HEK293 (cell line): Measurements from ENCODE around the gene PDE10A.
A peak's percentile ranks its signal among the peaks of the same experiment; 100 is the strongest.

Experiments
- BCL11B ChIP-seq: fragments of 450-650 bp; formaldehyde crosslinking; IDR thresholded peaks from 2 replicates; pipeline ENCODE4 v1.5.1; 2016; ENCODE audit warnings: low read depth, missing biosample characterization, missing genetic modification characterization
- EGR2 ChIP-seq: fragments of 450-650 bp; formaldehyde crosslinking; IDR thresholded peaks from 2 replicates; pipeline ENCODE4 v1.5.1; 2016; ENCODE audit warnings: low read depth, missing biosample characterization, missing genetic modification characterization
- FEZF1 ChIP-seq: fragments of 450-650 bp; formaldehyde crosslinking; IDR thresholded peaks from 2 replicates; pipeline ENCODE4 v1.5.1; 2016; ENCODE audit warnings: missing biosample characterization, missing genetic modification characterization
- GLIS1 ChIP-seq: fragments of 450-650 bp; formaldehyde crosslinking; IDR thresholded peaks from 2 replicates; pipeline ENCODE4 v1.5.1; 2016; ENCODE audit warnings: missing biosample characterization, missing genetic modification characterization
- MYNN ChIP-seq: fragments of 450-650 bp; formaldehyde crosslinking; IDR thresholded peaks from 2 replicates; pipeline ENCODE4 v1.5.1; 2016; ENCODE audit warnings: missing biosample characterization, missing genetic modification characterization, borderline replicate concordance
- SP2 ChIP-seq: fragments of 450-650 bp; formaldehyde crosslinking; IDR thresholded peaks from 2 replicates; pipeline ENCODE4 v1.5.1; 2016; ENCODE audit warnings: missing biosample characterization, missing genetic modification characterization
- SP3 ChIP-seq: fragments of 450-650 bp; formaldehyde crosslinking; IDR thresholded peaks from 2 replicates; pipeline ENCODE4 v1.5.1; 2016; ENCODE audit warnings: missing biosample characterization, missing genetic modification characterization
- ZBTB1 ChIP-seq: fragments of 450-650 bp; formaldehyde crosslinking; IDR thresholded peaks from 2 replicates; pipeline ENCODE4 v1.5.1; 2016; ENCODE audit warnings: missing biosample characterization, missing genetic modification characterization
- ZBTB8A ChIP-seq: fragments of 450-650 bp; formaldehyde crosslinking; IDR thresholded peaks from 2 replicates; pipeline ENCODE4 v1.5.1; 2016; ENCODE audit warnings: missing biosample characterization, missing genetic modification characterization
- ZEB2 ChIP-seq: fragments of 450-650 bp; formaldehyde crosslinking; IDR thresholded peaks from 2 replicates; pipeline ENCODE4 v1.5.1; 2016; ENCODE audit warnings: missing biosample characterization, missing genetic modification characterization
- ZFHX2 ChIP-seq: fragments of 450-650 bp; formaldehyde crosslinking; conservative IDR thresholded peaks from 2 replicates; pipeline ENCODE4 v1.5.1; 2016; ENCODE audit warnings: missing biosample characterization, missing genetic modification characterization
- ZFP69B ChIP-seq: fragments of 450-650 bp; formaldehyde crosslinking; IDR thresholded peaks from 2 replicates; pipeline ENCODE4 v1.5.1; 2016; ENCODE audit warnings: missing biosample characterization, missing genetic modification characterization
- ZIC2 ChIP-seq: fragments of 450-650 bp; formaldehyde crosslinking; IDR thresholded peaks from 2 replicates; pipeline ENCODE4 v1.5.1; 2016; ENCODE audit warnings: missing biosample characterization, missing genetic modification characterization
- ZNF138 ChIP-seq: fragments of 450-650 bp; formaldehyde crosslinking; IDR thresholded peaks from 2 replicates; pipeline ENCODE4 v1.5.1; 2016; ENCODE audit warnings: missing biosample characterization, missing genetic modification characterization, borderline replicate concordance
- ZNF335 ChIP-seq: fragments of 450-650 bp; formaldehyde crosslinking; conservative IDR thresholded peaks from 2 replicates; pipeline ENCODE4 v1.5.1; 2016; ENCODE audit warnings: missing biosample characterization, missing genetic modification characterization
- ZNF423 ChIP-seq: fragments of 450-650 bp; formaldehyde crosslinking; IDR thresholded peaks from 2 replicates; pipeline ENCODE4 v1.5.1; 2016; ENCODE audit warnings: missing biosample characterization, missing genetic modification characterization
- ZNF48 ChIP-seq: fragments of 450-650 bp; formaldehyde crosslinking; IDR thresholded peaks from 2 replicates; pipeline ENCODE4 v1.5.1; 2016; ENCODE audit warnings: missing biosample characterization, missing genetic modification characterization
- ZNF544 ChIP-seq: fragments of 450-650 bp; formaldehyde crosslinking; IDR thresholded peaks from 2 replicates; pipeline ENCODE4 v1.5.0; 2017; ENCODE audit warnings: missing biosample characterization, missing genetic modification characterization
- ZNF768 ChIP-seq: fragments of 450-650 bp; formaldehyde crosslinking; IDR thresholded peaks from 2 replicates; pipeline ENCODE4 v1.5.1; 2018; ENCODE audit warnings: missing biosample characterization, mild to moderate bottlenecking, missing genetic modification characterization
- ZNF777 ChIP-seq: fragments of 450-650 bp; formaldehyde crosslinking; IDR thresholded peaks from 2 replicates; pipeline ENCODE4 v1.5.1; 2017; ENCODE audit warnings: missing biosample characterization, missing genetic modification characterization, borderline replicate concordance
- ZNF785 ChIP-seq: fragments of 450-650 bp; formaldehyde crosslinking; IDR thresholded peaks from 2 replicates; pipeline ENCODE4 v1.5.1; 2016; ENCODE audit warnings: missing biosample characterization, missing genetic modification characterization
- ZNF843 ChIP-seq: fragments of 450-650 bp; formaldehyde crosslinking; IDR thresholded peaks from 2 replicates; pipeline ENCODE4 v1.5.1; 2016; ENCODE audit warnings: missing biosample characterization, missing genetic modification characterization
- TF ChIP-seq, protein P1 (sequence below): fragments of 450-650 bp; formaldehyde crosslinking; IDR thresholded peaks from 2 replicates; pipeline ENCODE4 v1.5.1; 2017; ENCODE audit warnings: missing biosample characterization, missing genetic modification characterization
- TF ChIP-seq, protein P2 (sequence below): fragments of 450-650 bp; formaldehyde crosslinking; IDR thresholded peaks from 2 replicates; pipeline ENCODE4 v1.5.1; 2016; ENCODE audit warnings: missing biosample characterization, missing genetic modification characterization
- TF ChIP-seq, protein P3 (sequence below): fragments of 450-650 bp; formaldehyde crosslinking; IDR thresholded peaks from 2 replicates; pipeline ENCODE4 v1.5.1; 2016; ENCODE audit warnings: missing biosample characterization, missing genetic modification characterization
- TF ChIP-seq, protein P4 (sequence below): fragments of 450-650 bp; formaldehyde crosslinking; IDR thresholded peaks from 2 replicates; pipeline ENCODE4 v1.5.1; 2016; ENCODE audit warnings: missing biosample characterization, missing genetic modification characterization
- TF ChIP-seq, protein P5 (sequence below): fragments of 450-650 bp; formaldehyde crosslinking; IDR thresholded peaks from 2 replicates; pipeline ENCODE4 v1.5.1; 2016; ENCODE audit warnings: missing biosample characterization, missing genetic modification characterization

Gene PDE10A

DNA sequence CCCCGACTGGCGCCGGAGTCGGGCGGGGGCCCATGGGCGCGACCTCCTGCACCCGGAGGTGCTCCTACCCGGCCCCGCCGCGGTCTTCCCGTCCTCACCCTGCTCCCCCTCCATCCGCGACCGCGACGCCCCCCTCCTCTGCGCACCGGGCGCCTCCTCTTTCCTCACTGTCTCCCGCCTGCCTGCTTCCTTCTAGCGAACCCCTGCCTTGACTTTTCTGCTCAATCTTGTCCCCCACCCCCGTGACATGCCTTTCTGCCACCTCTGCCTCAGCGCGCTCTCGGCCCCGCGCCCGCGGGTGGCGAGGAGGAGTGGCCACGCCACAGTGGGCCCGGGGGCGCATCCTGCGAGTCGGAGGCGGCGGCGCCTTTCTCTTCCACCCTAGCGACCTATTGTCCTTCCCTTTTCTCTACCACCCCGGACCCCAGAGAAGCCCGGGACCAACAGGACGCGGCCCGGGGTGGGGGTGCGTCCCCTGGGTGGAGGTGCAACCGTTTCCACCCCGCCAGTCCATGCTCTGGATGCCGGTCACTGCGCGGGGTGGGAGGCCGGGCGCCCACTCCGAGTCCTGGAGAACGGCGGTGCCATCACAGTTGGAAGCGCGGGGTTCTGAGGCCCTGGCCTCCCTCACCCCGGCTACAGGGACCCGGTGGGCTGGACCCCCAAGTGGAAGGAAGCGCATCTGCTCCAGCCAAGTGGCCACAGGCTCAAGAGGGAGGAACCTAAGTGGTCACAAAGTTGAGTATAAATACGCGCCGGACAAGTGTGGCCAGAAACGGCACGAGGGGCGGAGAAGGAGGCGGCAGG is 2.0 kb downstream of the PDE10A start (continued):
- TF ChIP-seq, protein P1, sequence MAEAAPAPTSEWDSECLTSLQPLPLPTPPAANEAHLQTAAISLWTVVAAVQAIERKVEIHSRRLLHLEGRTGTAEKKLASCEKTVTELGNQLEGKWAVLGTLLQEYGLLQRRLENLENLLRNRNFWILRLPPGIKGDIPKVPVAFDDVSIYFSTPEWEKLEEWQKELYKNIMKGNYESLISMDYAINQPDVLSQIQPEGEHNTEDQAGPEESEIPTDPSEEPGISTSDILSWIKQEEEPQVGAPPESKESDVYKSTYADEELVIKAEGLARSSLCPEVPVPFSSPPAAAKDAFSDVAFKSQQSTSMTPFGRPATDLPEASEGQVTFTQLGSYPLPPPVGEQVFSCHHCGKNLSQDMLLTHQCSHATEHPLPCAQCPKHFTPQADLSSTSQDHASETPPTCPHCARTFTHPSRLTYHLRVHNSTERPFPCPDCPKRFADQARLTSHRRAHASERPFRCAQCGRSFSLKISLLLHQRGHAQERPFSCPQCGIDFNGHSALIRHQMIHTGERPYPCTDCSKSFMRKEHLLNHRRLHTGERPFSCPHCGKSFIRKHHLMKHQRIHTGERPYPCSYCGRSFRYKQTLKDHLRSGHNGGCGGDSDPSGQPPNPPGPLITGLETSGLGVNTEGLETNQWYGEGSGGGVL (tag by site-specific recombination), result peak; percentile 80
- TF ChIP-seq, protein P2, sequence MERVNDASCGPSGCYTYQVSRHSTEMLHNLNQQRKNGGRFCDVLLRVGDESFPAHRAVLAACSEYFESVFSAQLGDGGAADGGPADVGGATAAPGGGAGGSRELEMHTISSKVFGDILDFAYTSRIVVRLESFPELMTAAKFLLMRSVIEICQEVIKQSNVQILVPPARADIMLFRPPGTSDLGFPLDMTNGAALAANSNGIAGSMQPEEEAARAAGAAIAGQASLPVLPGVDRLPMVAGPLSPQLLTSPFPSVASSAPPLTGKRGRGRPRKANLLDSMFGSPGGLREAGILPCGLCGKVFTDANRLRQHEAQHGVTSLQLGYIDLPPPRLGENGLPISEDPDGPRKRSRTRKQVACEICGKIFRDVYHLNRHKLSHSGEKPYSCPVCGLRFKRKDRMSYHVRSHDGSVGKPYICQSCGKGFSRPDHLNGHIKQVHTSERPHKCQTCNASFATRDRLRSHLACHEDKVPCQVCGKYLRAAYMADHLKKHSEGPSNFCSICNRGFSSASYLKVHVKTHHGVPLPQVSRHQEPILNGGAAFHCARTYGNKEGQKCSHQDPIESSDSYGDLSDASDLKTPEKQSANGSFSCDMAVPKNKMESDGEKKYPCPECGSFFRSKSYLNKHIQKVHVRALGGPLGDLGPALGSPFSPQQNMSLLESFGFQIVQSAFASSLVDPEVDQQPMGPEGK (tag by site-specific recombination), result peak; percentile 82
- TF ChIP-seq MYNN, result no peak
- TF ChIP-seq ZFHX2 (tag by site-specific recombination), result peak; percentile 85
- TF ChIP-seq ZNF768 (tag by site-specific recombination), result no peak
- no peak for TF ChIP-seq ZBTB1
- no peak for TF ChIP-seq ZNF48 (tag by site-specific recombination)
- peak; percentile 15; the same call in 1 of the 2 replicates for TF ChIP-seq ZNF777 (tag by site-specific recombination)
- TF ChIP-seq GLIS1 (tag by site-specific recombination), result no peak
- TF ChIP-seq, protein P3, sequence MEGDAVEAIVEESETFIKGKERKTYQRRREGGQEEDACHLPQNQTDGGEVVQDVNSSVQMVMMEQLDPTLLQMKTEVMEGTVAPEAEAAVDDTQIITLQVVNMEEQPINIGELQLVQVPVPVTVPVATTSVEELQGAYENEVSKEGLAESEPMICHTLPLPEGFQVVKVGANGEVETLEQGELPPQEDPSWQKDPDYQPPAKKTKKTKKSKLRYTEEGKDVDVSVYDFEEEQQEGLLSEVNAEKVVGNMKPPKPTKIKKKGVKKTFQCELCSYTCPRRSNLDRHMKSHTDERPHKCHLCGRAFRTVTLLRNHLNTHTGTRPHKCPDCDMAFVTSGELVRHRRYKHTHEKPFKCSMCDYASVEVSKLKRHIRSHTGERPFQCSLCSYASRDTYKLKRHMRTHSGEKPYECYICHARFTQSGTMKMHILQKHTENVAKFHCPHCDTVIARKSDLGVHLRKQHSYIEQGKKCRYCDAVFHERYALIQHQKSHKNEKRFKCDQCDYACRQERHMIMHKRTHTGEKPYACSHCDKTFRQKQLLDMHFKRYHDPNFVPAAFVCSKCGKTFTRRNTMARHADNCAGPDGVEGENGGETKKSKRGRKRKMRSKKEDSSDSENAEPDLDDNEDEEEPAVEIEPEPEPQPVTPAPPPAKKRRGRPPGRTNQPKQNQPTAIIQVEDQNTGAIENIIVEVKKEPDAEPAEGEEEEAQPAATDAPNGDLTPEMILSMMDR (tag by site-specific recombination), result peak; percentile 44
- TF ChIP-seq ZEB2 (tag by site-specific recombination), result 0 out of 2 replicates have a peak, but pooled peaks have one; percentile 58
- TF ChIP-seq ZNF843 (tag by site-specific recombination), result 0 out of 2 replicates have a peak, but pooled peaks have one; percentile 32
- peak; percentile 48 for TF ChIP-seq SP2 (tag by site-specific recombination)
- peak; percentile 58 for TF ChIP-seq ZFP69B (tag by site-specific recombination)
- peak; percentile 60 for TF ChIP-seq ZIC2
- peak; percentile 44 for TF ChIP-seq ZBTB8A
- TF ChIP-seq ZNF335 (tag by site-specific recombination), result peak; percentile 69
- TF ChIP-seq, protein P4, sequence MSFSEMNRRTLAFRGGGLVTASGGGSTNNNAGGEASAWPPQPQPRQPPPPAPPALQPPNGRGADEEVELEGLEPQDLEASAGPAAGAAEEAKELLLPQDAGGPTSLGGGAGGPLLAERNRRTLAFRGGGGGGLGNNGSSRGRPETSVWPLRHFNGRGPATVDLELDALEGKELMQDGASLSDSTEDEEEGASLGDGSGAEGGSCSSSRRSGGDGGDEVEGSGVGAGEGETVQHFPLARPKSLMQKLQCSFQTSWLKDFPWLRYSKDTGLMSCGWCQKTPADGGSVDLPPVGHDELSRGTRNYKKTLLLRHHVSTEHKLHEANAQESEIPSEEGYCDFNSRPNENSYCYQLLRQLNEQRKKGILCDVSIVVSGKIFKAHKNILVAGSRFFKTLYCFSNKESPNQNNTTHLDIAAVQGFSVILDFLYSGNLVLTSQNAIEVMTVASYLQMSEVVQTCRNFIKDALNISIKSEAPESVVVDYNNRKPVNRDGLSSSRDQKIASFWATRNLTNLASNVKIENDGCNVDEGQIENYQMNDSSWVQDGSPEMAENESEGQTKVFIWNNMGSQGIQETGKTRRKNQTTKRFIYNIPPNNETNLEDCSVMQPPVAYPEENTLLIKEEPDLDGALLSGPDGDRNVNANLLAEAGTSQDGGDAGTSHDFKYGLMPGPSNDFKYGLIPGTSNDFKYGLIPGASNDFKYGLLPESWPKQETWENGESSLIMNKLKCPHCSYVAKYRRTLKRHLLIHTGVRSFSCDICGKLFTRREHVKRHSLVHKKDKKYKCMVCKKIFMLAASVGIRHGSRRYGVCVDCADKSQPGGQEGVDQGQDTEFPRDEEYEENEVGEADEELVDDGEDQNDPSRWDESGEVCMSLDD (tag by site-specific recombination), result peak; percentile 49
- peak; percentile 90 for TF ChIP-seq EGR2
- TF ChIP-seq ZNF785, result no peak
- TF ChIP-seq ZNF423, result peak; percentile 96
- no peak for TF ChIP-seq FEZF1
- no peak for TF ChIP-seq ZNF138 (tag by site-specific recombination)
- TF ChIP-seq BCL11B (tag by site-specific recombination), result peak; percentile 28; the same call in 1 of the 2 replicates
- TF ChIP-seq, protein P5, sequence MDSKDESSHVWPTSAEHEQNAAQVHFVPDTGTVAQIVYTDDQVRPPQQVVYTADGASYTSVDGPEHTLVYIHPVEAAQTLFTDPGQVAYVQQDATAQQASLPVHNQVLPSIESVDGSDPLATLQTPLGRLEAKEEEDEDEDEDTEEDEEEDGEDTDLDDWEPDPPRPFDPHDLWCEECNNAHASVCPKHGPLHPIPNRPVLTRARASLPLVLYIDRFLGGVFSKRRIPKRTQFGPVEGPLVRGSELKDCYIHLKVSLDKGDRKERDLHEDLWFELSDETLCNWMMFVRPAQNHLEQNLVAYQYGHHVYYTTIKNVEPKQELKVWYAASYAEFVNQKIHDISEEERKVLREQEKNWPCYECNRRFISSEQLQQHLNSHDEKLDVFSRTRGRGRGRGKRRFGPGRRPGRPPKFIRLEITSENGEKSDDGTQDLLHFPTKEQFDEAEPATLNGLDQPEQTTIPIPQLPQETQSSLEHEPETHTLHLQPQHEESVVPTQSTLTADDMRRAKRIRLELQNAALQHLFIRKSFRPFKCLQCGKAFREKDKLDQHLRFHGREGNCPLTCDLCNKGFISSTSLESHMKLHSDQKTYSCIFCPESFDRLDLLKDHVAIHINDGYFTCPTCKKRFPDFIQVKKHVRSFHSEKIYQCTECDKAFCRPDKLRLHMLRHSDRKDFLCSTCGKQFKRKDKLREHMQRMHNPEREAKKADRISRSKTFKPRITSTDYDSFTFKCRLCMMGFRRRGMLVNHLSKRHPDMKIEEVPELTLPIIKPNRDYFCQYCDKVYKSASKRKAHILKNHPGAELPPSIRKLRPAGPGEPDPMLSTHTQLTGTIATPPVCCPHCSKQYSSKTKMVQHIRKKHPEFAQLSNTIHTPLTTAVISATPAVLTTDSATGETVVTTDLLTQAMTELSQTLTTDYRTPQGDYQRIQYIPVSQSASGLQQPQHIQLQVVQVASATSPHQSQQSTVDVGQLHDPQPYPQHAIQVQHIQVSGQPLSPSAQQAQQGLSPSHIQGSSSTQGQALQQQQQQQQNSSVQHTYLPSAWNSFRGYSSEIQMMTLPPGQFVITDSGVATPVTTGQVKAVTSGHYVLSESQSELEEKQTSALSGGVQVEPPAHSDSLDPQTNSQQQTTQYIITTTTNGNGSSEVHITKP (tag by site-specific recombination), result peak; percentile 83; the same call in 1 of the 2 replicates
- TF ChIP-seq ZNF544, result no peak
- TF ChIP-seq SP3 (tag by site-specific recombination), result peak; percentile 31; the same call in 1 of the 2 replicates
